NB4 (cell line): Measurements from ENCODE around the gene ESRRA.

ENCODE experiments used
- DNase-seq: peaks from one replicate; pipeline ENCODE4 v3.0.0; 2010; ENCODE audit warnings: low read depth
- H3K4me3 ChIP-seq: one replicate; pipeline ENCODE4 v1.5.1; 2011; ENCODE audit warnings: mild to moderate bottlenecking, low read depth, low read length, moderate library complexity
- CTCF ChIP-seq: IDR thresholded peaks from one replicate; pipeline ENCODE4 v1.5.1; 2012; ENCODE audit warnings: low read depth, low read length
- MAX ChIP-seq: IDR thresholded peaks from 2 replicates; pipeline ENCODE4 v1.6.1; 2011; ENCODE audit warnings: low read depth, low read length
- MYC ChIP-seq: IDR thresholded peaks from 2 replicates; pipeline ENCODE4 v1.6.1; 2011; ENCODE audit warnings: low read depth, low read length
- POLR2A ChIP-seq: IDR thresholded peaks from 2 replicates; pipeline ENCODE4 v1.6.1; 2011; ENCODE audit warnings: mild to moderate bottlenecking; ENCODE audit not compliant: insufficient read length; ENCODE audit errors: extremely low read depth

Gene ESRRA

GRCh38 chr11:64358907-64359711, 53.8 kb downstream of the ESRRA start, which contains the start of gene RPS6KA4:
Gene RPS6KA4, plus strand, starts transcription at chr11:64359162. Its CDS starts 74 bp downstream, at chr11:64359236.
- H3K4me3 ChIP-seq = peak within 1 kb of the TSS; percentile 74

DNA sequence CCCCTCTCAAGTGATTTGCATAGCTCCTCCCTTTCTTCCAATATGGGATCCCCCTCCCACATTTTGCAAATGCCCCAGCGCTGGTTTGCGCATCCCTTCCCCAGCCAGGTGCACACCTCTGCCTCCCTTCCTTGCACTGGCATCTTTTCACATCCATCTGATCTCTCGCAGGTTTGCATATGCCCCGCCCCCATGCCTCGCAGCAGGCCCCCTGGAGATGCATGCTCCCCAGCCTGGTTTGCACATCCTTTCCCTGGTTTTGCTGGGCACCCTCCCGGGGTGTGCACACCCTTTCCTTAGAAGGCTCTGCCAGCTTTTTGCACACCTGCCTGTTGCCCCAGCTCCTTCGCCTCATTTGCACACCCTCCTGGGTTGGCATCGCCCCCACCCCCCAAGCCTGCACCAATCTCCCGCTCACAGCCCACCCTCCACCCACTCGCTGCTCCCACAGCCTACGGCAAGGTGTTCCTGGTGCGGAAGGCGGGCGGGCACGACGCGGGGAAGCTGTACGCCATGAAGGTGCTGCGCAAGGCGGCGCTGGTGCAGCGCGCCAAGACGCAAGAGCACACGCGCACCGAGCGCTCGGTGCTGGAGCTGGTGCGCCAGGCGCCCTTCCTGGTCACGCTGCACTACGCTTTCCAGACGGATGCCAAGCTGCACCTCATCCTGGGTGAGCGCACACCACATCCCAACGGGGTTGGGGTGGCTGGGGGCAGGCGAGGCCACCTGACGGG, 54.6 kb downstream of the ESRRA start:
- H3K4me3 ChIP-seq = peak overlapping the region; percentile 74
- peak; percentile 40 for DNase-seq
- TF ChIP-seq MAX = no peak
- TF ChIP-seq CTCF = no peak
- no peak for TF ChIP-seq POLR2A
- no peak for TF ChIP-seq MYC

More at GRCh38 chr11:64358907-64359711, 53.8 kb downstream of the ESRRA start, which contains the start of gene RPS6KA4:
- peak; percentile 71 for TF ChIP-seq POLR2A
- no peak; the same call in 1 of the 2 replicates for TF ChIP-seq MYC
- no peak for TF ChIP-seq MAX
- DNase-seq = peak; percentile 77

DNA sequence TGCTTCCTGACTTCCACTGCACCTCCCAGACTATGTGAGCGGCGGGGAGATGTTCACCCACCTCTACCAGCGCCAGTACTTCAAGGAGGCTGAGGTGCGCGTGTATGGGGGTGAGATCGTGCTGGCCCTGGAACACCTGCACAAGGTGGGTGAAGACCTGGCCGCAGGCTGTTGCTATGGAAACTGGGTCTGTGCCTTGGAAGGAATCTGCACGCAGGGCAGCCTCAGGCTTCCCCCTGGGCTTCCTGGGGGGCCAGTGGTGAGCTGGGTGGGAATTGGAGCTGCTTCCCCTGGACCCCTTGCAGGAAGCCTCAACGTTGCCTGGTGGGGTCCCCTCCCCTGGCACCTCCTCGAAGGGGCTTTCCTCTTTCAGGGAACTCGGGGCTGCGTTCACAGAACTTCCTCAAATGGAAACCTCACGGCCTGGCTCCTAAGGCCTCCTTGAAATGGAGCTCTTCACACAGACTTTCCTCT, 55.2 kb downstream of the ESRRA start:
- TF ChIP-seq MAX = no peak
- no peak for TF ChIP-seq POLR2A
- TF ChIP-seq CTCF = no peak
- no peak for TF ChIP-seq MYC
- peak; percentile 65 for DNase-seq
- H3K4me3 ChIP-seq = no peak overlapping the region

DNA sequence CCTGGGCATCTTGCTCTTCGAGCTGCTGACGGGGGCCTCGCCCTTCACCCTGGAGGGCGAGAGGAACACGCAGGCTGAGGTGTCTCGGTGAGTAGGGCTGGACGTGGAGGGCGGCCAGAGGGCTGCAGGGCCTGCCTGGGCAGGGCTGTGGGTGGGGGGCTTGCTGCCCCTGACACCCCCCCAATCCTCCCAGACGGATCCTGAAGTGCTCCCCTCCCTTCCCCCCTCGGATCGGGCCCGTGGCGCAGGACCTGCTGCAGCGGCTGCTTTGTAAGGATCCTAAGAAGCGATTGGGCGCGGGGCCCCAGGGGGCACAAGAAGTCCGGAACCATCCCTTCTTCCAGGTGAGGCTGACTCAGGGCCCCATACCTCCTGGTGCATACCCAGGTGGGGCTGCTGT, 56.3 kb downstream of the ESRRA start:
- no peak for DNase-seq
- TF ChIP-seq POLR2A = no peak
- TF ChIP-seq MYC = no peak
- no peak for TF ChIP-seq CTCF
- no peak for TF ChIP-seq MAX
- H3K4me3 ChIP-seq = no peak overlapping the region

GRCh38 chr11:64362339-64362738, 57.0 kb downstream of the ESRRA start:
- no peak overlapping the region for H3K4me3 ChIP-seq
- TF ChIP-seq MYC (no peak), MAX (no peak), CTCF (no peak), POLR2A (no peak)
- DNase-seq = no peak
